ENCODE measurements around the gene STS. TPM values are rescaled to one million over a fixed set of nuclear protein-coding genes. Genes with fewer than 3 reads are reported as not detected.

STS gene
- total RNA-seq, 1 donor from 2014 or later = 2.4 TPM

GRCh38 chrX:7188672-7189071 is 41.2 kb downstream of the STS start:
- no peaks in the 10 kb centered on the region for H3K36me3 ChIP-seq (ENCODE audit: control insufficient read depth, insufficient read depth, low read length)
- no peak for TF ChIP-seq CTCF (IDR thresholded peaks at IDR 0.05; ENCODE audit: insufficient read depth, low read length, poor library complexity, severe bottlenecking)
- H3K27me3 ChIP-seq (ENCODE audit: control insufficient read depth, insufficient read depth, low read length) = no peaks in the 10 kb centered on the region
- DNase-seq (ENCODE audit: low read depth) = no peak
- no peak overlapping the region for H3K4me3 ChIP-seq (ENCODE audit: low read depth, low read length)

- Histone ChIP-seq H3K4me3 (ENCODE audit: low read depth, low read length) (no peak overlapping the region), H3K27me3 (ENCODE audit: control insufficient read depth, insufficient read depth, low read length) (no peaks in the 10 kb centered on the region), H3K36me3 (ENCODE audit: control insufficient read depth, insufficient read depth, low read length) (no peaks in the 10 kb centered on the region)
- no peak for TF ChIP-seq CTCF (IDR thresholded peaks at IDR 0.05; ENCODE audit: insufficient read depth, low read length, poor library complexity, severe bottlenecking)
- DNase-seq (ENCODE audit: low read depth) = no peak
These were observed 42.6 kb downstream of the STS start for GRCh38 chrX:7190157-7190556.

- Histone ChIP-seq H3K4me3 (ENCODE audit: low read depth, low read length) (no peak overlapping the region), H3K36me3 (ENCODE audit: control insufficient read depth, insufficient read depth, low read length) (no peaks in the 10 kb centered on the region), H3K27me3 (ENCODE audit: control insufficient read depth, insufficient read depth, low read length) (no peaks in the 10 kb centered on the region)
- no peak for DNase-seq (ENCODE audit: low read depth)
- no peak for TF ChIP-seq CTCF (IDR thresholded peaks at IDR 0.05; ENCODE audit: insufficient read depth, low read length, poor library complexity, severe bottlenecking)
These were observed 44.2 kb downstream of the STS start for GRCh38 chrX:7191681-7192110.

GRCh38 chrX:7192871-7193270 is 45.4 kb downstream of the STS start:
- no peak for TF ChIP-seq CTCF (IDR thresholded peaks at IDR 0.05; ENCODE audit: insufficient read depth, low read length, poor library complexity, severe bottlenecking)
- DNase-seq (ENCODE audit: low read depth) = no peak
- no peaks in the 10 kb centered on the region for H3K36me3 ChIP-seq (ENCODE audit: control insufficient read depth, insufficient read depth, low read length)
- no peak overlapping the region for H3K4me3 ChIP-seq (ENCODE audit: low read depth, low read length)
- no peaks in the 10 kb centered on the region for H3K27me3 ChIP-seq (ENCODE audit: control insufficient read depth, insufficient read depth, low read length)

- H3K36me3 ChIP-seq (ENCODE audit: control insufficient read depth, insufficient read depth, low read length) = no peaks in the 10 kb centered on the region
- no peak overlapping the region for H3K4me3 ChIP-seq (ENCODE audit: low read depth, low read length)
- H3K27me3 ChIP-seq (ENCODE audit: control insufficient read depth, insufficient read depth, low read length) = no peaks in the 10 kb centered on the region
- TF ChIP-seq CTCF (IDR thresholded peaks at IDR 0.05; ENCODE audit: insufficient read depth, low read length, poor library complexity, severe bottlenecking) = no peak
- no peak for DNase-seq (ENCODE audit: low read depth)
These were observed 47.1 kb downstream of the STS start for GRCh38 chrX:7194606-7195005.

Other genes with a start within 250 kb of the STS start
- 11.0 and 14.6 TPM in 2 replicates for gene PUDP, start 441 bp downstream of the STS start, total RNA-seq